Activated T-cell treated with anti-CD3 and anti-CD28 coated beads for 48 hours (primary cell): Measurements from ENCODE around the gene EXOSC10.
"Not testable (repeated sequence)": the region's sequence is repeated elsewhere in the genome, so short reads cannot be mapped to it uniquely, and the experiment has no call there.

Experiments used
- DNase-seq: peaks from one replicate; pipeline ENCODE4 v3.0.0-alpha.2; 2020; ENCODE audit warnings: low read depth

Gene EXOSC10

DNA sequence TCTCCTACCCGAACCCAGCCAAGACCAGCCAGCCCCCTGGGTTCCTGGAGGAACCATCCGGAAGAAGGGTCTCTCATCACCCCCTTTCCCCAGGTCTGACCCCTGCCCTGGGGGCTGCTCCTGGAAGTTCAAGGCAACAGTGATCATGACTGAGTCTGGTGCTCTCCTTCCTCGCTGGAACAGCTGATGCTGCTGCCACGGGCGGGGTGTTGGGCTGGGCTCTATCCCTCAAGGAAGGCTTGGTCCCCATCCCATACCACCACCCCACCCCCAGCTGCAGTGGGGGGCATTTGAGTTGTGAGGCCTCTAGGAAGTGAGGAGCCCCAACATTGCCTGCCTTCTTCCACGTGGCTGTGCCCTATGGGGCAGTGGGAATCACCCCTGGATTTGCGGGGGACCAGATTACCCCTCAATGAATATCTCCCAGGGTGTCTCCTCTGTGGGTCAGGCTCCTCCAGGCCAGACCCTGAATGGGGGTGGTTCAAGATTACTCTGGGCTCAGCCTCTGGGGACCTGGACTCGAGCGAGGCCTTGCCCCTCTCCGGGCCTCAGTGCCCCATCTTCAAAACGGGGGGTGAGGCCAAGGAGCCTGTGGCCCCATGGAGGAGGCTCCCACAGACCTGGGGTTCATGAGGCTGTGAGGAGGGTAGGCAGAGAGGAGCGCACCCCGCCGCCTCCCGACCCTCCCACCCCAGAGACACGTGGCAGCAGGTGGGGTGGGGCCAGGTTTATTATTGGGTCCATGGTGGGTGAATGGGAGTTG is 55.4 kb downstream of the EXOSC10 start:
- no peak for DNase-seq

DNA sequence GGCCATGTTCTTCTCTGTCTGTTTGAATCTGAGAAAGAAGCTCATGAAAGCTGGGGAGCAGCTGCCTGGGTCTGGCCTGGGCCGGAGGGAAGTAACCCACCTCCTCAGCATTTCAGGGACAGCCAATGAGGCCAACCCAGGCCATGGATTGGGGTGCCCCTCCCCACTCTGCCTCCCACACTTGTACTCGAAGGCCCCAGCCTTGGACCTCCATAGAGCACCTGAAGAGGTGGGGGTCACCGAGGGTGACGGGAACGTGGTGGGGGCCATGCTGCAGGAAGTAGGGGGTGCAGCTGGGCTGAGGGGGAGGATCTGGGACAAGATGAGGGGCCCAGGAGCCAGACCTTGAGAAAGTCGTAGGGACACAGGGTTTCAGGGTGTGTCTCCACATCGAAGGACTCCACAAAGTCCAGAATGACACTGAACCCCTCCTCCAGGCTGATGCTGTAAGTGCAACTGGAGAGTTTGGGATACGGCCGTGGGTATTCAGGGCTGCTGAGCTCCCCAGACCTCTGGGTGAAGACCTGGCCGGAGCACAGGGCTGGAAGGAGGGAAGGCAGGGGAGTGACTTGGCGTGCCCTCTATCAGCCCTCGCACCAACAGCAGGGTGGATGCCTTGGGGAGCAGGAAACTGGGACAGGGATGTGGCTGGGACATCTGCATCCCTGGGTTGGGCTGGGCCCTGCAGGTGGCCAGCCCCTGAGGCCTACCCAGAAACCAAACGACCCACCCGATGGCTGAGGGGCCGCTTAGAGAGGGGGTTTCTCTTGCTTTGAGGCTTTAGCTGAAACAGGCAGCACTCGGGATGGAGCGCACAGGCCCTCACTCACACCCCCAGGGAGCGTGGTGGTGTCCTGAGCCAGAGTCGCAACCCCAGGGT is 56.4 kb downstream of the EXOSC10 start:
- no peak for DNase-seq

DNA sequence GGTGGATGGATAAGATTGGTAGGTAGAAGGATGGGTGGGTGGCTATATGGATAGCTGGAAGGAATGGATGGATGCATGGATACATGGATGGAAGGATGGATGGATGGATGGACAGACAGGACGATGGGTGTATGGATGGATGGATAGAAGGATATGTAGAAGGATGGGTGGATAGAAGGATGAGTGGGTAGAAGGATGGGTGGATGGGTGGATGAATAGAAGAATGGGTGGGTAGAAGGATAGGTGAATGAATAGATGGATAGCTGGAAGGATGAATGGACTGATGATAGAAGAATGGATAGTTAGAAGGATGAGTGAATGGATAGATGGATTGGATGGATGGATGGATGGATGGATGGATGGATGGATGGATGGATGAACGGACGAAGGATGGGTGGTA is 57.6 kb downstream of the EXOSC10 start:
- DNase-seq: no peak

DNA sequence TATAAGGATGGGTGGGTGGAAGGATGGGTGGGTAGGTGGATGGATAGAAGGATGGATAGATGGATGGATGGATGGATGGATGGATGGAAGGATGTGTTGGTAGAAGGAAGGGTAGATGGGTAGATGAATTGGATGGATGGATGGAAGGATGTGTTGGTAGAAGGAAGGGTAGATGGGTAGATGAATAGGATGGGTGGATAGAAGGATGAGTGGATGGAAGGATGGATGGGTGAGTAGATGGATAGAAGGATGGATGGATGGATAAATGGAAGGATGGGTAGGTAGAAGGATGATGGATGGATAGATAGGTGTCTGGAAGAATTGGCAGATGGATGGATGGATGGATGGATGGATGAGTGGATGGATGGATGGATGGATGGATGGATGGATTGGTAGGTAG is 58.6 kb downstream of the EXOSC10 start:
- DNase-seq: no peak

DNA sequence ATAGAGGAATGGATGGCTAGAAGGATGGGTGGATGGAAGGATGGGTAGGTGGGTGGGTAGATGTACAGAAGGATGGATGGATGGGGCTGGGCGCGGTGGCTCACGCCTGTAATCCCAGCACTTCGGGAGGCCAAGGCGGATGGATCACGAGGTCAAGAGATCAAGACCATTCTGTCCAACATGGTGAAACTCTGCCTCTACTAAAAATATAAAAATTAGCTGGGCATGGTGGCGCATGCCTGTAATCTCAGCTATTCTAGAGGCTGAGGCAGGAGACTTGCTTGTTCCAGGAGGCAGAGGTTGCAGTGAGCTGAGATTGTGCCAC is 59.6 kb downstream of the EXOSC10 start:
- not testable (repeated sequence) for DNase-seq

DNA sequence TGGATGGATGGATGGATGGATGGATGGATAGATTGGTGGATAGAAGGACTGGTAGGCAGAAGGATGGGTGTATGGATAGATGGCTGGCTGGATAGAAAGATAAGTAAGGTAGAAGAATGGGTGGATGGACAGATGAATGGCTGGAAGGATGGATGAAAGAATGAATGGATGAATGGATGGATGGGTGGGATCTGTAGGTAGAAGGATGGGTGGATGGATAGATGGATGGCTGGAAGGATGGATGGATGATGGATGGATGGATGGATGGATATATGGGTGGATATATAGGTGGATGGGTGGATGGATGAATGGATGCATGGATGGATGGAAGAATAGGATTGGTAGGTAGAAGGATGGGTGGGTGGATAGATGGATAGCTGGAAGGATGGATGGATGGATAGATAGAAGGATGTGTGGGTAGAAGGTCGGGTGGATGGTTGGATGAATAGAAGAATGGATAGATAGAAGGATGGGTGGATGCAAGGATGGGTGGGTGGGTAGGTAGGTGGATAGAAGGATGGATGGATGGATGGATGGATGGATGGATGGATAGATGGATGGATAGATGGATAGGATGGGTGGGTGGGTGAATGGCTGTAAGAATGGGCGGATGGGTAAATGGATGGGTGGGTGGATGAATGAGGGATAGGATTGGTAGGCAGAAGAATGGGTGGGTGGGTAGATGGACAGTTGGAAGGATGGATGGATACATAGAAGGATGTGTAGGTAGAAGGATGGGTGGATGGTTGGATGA is 60.1 kb downstream of the EXOSC10 start:
- no peak for DNase-seq

DNA sequence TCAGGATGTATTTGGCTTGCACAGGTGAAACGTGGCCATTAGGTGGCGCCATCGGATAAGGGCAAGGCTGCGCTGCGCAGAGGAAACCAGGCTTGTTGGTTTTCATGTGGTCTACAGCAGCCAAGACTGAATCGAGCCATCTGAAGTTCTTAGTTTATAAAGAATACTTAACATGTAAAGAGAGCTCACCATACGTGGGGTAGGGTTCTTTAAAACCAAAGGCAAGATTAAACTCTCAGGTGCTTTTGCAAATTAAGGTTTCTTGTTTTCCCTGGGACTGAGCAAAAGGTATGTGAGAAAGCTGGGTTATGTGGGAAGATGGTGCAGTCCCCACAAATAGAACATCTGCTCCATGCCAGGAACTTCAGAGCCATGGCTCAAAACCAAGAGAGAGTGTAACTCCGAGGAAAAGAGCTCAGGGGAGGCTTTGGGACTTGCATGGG is 61.9 kb downstream of the EXOSC10 start:
- DNase-seq: peak; percentile 77

DNA sequence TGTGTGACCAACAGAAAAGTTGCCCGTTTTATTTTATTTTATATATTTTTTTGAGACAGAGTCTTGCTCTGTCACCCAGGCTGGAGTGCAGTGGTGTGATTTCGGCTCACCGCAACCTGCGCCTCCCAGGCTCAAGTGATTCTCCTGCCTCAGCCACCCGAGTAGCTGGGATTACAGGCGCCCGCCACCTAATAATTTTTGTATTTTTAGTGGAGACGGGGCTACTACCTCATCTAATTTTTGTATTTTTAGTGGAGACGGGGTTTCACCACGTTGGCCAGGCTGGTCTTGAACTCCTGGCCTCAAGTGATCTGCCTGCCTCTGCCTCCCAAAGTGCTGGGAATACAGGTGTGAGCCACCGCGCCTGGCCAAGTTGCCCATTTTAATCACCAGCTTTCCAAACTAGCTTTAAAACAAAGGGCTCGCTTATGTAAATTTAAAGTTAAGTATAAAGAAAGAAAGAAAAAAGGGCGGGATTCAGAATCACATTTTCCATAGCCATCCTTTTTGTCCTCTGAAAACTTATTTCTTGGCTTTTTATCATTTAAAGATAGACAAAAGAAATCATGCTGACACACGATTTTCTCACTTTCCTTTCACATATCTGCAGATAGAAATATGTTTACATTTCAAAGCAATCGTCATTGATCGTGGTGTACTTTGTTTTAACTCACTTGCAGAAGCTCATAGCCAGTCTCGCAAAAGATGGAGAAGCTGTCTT is 62.5 kb downstream of the EXOSC10 start:
- not testable (repeated sequence) for DNase-seq

DNA sequence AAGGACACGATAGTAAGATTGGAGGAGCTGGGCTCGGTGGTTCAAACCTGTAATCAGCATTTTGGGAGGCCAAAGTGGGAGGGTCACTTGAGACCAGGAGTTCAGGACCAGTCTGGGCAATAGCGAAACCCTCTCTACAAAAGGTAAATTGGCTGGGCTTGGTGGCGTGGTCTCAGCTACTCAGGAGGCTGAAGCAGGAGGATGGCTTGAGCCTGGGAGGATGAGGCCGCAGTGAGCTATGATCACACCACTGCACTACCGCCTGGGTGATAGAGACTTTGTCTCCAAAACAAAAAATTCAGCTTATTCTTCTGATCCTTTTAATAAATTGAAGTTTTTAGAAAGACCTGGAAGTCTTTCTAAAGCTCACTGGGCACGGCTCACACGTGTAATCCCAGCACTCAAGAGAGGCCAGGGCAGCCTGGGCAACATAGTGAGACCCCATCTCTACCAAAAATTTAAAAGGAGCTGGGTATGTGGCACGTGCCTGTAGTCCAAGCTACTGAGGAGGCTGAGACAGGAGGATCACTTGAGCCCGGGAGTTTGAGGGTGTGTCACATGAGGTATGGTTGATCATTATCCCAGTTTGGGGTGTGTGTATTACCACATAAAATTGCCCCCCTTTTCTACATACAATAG is 67.9 kb downstream of the EXOSC10 start:
- DNase-seq: no peak

DNA sequence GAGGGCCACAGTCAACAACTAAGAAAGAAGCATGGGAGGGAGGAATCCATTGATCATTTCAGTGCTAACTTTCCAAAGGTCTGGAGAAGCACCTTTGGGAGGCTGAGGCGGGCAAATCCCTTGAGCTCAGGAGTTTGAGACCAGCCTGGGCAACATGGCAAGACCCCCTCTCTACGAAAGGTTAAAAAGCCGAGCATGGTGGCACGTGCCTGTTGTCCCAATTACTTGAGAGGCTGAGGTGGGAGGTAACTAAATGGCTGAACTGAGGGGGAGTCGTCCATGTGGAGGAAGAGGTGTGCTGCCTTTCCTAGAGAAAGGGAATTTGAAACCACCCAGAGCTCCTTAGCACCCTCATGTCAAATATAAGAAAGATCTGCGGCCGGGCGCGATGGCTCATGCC is 68.8 kb downstream of the EXOSC10 start:
- DNase-seq: no peak

DNA sequence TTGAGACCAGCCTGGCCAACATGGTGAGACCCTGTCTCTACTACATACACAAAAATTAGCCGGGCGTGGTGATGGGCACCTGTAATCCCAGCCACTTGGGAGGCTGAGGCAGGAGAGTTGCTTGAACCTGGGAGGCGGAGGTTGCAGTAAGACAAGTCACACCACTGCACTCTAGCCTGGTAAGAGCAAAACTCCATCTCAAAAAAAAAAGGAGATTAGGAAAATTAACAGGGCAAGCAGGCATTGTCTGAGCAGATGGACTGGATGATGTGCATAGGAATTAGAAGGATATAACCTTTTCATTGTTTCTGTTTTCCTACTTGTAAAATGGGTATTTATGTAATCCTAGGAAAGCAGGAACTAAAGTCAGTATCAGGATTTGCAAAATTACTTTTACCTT is 71.7 kb downstream of the EXOSC10 start:
- DNase-seq: no peak

DNA sequence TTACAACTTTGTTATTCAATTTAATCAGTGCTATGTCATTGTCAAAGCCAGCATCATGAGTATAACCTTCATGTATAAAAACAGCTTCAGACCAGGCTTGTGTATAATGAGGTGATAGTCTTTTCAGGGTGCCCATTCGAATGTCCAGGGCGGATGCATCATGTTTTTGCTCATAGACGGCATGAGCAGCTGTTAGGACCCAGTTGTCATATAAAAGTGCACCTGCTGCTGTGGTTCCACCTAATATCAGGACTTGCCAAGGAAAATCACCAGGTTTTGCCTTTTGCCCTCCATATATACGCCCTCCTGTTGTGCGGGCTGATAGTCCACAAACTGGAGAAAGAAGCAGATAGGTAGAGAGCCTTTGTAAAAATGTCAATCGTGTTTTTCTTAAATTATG is 72.4 kb downstream of the EXOSC10 start:
- no peak for DNase-seq

DNA sequence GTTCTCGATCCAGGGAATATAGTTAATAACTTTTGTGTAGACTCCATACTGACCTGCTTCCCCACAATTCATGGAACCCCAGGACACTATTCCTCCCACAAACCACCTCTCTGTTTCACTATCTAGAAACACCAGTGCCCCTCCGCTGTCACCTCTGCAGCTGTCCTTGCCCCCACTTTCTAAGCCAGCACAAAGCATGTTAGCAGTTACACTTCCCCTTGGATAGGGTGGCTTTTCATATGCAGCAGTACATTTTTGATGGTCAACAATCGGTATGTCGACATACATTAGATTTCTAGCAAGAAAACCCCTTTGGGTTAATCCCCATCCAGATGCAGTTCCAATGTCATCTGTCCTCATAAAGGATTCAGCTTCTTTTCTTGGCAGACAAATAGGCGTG is 72.8 kb downstream of the EXOSC10 start:
- DNase-seq: no peak

DNA sequence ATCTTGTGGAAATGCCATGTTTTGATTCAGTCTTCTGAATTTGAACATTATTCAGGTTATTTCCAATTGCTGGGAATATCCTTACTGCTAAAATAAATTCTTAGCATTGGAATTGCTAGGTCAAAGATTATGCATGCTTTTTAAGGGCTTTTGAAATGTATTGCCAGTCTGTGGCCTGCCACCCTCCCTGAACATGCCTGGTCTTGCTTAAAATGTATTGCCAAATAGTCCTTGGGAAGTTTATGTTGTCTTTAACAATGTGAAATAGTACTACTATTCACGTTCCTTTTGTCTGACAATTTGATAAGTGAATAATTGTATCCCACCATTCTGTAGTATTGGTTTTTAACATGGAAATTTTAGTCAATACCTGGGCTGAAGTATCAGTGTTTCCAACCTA is 73.6 kb downstream of the EXOSC10 start:
- DNase-seq: no peak

DNA sequence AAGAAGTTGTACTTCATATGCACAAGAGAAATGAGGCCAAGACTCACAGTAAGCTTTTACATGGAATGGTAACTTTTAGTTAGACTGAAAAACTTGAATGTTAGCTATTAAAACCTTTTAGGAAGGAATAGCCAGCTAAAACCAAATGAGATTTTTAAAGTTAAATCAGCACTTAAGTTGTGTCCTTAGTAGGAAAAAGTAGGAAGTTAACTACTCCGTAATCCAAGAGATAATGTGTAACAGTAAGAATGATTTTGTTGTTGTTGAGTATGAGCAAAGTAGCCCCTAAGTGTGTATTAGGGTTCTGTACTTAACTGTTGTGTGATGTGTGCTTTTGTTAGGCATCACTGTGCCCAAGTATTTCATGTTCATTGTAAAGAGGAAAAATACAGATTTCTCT is 74.1 kb downstream of the EXOSC10 start:
- DNase-seq: no peak

DNA sequence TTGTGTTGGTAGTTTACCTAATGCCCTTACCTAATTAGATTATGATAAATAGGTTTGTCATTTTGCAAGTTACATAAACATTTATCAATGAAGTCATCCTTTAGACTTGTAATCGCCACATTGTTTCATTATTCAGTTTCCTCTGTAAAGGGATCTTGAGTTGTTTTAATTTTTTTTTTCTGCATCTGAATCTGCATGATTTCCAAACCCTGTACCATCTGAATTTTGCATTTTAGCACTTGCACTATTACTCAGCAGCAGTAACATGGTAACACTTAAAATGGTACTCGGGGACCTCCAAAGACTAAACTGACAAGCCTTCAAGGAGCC is 74.8 kb downstream of the EXOSC10 start:
- DNase-seq: no peak

DNA sequence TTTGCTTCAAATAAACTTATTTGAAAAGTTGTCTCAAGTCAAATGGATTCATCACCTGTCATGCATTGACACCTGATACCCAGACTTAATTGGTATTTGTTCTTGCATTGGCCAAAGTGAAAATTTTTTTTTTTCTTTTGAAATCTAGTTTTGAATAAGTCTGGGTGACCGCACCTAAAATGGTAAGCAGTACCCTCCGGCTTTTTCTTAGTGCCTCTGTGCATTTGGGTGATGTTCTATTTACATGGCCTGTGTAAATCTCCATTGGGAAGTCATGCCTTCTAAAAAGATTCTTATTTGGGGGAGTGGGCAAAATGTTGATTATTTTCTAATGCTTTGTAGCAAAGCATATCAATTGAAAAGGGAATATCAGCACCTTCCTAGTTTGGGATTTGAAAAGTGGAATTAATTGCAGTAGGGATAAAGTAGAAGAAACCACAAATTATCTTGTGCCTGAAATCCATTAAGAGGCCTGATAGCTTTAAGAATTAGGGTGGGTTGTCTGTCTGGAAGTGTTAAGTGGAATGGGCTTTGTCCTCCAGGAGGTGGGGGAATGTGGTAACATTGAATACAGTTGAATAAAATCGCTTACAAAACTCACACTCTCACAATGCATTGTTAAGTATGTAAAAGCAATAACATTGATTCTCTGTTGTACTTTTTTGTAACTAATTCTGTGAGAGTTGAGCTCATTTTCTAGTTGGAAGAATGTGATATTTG is 75.4 kb downstream of the EXOSC10 start:
- no peak for DNase-seq

DNA sequence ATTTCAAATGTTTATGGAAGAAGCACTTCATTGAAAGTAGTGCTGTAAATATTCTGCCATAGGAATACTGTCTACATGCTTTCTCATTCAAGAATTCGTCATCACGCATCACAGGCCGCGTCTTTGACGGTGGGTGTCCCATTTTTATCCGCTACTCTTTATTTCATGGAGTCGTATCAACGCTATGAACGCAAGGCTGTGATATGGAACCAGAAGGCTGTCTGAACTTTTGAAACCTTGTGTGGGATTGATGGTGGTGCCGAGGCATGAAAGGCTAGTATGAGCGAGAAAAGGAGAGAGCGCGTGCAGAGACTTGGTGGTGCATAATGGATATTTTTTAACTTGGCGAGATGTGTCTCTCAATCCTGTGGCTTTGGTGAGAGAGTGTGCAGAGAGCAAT is 76.5 kb downstream of the EXOSC10 start:
- no peak for DNase-seq

DNA sequence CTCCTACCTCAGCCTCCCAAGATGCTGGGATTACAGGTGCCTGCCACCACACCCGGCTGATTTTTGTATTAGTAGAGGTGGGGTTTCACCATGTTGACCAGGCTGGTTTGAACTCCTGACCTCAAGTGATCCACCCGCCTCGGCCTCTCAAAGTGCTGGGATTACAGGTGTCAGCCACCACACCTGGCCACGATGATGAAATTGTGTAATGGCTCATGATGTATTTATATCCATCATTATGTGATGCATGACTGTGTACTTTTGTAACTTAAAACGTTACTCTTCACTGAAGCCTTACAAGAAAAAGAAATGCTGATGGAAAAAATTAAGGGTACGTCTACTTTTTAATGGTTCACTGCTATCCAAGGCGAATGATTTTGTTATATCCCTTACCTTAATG is 79.7 kb downstream of the EXOSC10 start:
- no peak for DNase-seq

DNA sequence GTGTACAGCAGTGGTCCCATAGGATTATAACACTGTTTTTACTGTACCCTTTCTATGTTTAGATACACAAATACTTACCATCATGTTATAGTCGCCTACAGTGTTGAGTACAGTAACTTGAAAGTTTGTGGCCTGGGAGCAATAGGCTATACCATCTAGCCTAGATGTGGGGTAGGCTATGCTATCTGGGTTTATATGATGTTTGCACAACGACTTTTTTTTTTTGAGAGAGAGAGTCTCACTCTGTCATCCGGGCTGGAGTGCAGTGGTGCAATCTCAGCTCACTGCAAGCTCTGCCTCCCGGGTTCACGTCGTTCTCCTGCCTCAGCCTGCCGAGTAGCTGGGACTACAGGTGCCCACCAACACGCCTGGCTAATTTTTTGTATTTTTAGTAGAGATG is 80.3 kb downstream of the EXOSC10 start:
- DNase-seq: not testable (repeated sequence)
